GM19025 (cell line): Measurements from ENCODE around the gene PCDHA5.

Source experiments
- ATAC-seq: cut with Tn5 transposase; IDR thresholded peaks from one replicate; pipeline ENCODE4 v1.9.1; 2021; ENCODE audit warnings: mild to moderate bottlenecking, low read depth, moderate library complexity; ENCODE audit not compliant: unreplicated experiment

PCDHA5 gene

GRCh38 chr5:140857177-140857986 lies 36.0 kb downstream of the PCDHA5 start:
- ATAC-seq = no peak

- ATAC-seq = no peak
Measured at GRCh38 chr5:140857987-140858240, 36.5 kb downstream of the PCDHA5 start.

DNA sequence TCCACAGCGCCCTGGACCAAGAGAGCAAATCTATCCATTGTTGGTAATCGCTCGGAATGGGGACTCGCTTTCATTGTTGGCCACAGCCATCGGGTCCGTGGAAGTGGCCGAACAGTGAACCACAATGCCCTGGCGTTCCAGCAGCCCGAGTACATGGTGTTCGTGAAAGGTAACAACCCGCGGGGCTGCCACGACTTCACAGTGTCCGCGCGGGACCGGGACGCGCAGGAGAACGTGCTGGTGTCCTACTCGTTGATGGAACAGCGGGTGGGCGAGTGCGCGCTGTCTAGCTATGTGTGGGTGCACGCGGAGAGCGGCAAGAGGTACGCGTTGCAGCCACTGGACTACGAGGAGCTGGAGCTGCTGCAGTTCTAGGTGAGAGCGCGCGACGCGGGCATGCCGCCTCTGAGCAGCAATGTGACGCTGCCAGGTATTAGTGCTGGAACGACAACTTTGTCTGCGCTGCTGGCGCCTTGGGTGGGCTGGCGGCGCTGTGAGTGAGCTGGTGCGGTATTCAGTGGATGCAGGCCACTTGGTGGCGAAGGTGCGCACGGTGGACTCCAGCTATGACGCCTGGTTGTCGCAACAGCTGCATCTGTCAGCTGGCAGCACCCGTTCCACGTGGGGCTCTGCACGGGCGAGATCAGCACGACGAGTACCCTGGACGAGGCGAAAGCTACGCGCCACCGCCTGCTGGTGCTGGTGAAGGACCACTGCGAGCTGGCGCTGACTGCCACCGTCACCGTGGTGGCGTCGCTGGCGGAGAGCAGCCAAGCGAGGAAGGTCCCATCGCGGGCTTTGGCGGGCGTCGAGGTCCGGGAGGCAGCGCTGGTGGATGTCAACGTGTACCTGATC lies 41.3 kb downstream of the PCDHA5 start:
- ATAC-seq = no peak

GRCh38 chr5:140868721-140869554 lies 47.5 kb downstream of the PCDHA5 start, which contains the start of gene PCDHA11:
TSS of gene PCDHA11 (plus strand) at chr5:140868957. CDS start at chr5:140869104, 147 bp downstream.
- ATAC-seq = no peak

GRCh38 chr5:140869555-140869886 lies 48.1 kb downstream of the PCDHA5 start:
- no peak for ATAC-seq

DNA sequence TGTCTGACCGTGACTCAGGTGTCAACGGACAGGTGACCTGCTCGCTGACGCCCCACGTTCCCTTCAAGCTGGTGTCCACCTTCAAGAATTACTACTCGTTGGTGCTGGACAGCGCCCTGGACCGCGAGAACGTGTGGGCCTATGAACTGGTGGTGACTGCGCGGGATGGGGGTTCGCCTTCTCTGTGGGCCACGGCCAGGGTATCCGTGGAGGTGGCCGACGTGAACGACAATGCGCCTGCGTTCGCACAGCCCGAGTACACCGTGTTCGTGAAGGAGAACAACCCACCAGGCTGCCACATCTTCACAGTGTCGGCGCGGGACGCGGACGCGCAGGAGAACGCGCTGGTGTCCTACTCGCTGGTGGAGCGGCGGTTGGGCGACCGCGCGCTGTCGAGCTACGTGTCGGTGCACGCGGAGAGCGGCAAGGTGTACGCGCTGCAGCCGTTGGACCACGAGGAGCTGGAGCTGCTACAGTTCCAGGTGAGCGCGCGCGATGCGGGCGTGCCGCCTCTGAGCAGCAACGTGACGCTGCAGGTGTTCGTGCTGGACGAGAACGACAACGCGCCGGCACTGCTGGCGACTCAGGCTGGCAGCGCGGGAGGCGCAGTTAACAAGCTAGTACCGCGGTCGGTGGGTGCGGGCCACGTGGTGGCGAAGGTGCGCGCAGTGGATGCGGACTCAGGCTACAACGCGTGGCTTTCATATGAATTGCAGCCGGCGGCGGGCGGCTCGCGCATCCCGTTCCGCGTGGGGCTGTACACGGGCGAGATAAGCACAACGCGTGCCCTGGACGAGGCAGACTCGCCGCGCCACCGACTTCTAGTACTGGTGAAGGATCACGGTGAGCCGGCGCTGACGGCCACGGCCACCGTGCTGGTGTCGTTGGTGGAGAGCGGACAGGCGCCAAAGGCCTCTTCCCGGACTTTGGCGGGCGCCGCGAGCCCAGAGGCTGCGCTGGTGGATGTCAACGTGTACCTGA lies 49.1 kb downstream of the PCDHA5 start:
- ATAC-seq = no peak
